AG08396 (cell line): ENCODE results near the gene ORAI3.
A peak's percentile ranks its signal among the peaks of the same experiment; 100 is the strongest.
"Not testable (repeated sequence)": the region's sequence is repeated elsewhere in the genome, so short reads cannot be mapped to it uniquely, and the experiment has no call there.

ENCODE experiments used
- DNase-seq: peaks from one replicate; pipeline ENCODE4 v3.0.0; 2012; ENCODE audit warnings: low spot score, mixed read lengths

ORAI3 gene

GRCh38 chr16:30924076-30924912 is 24.6 kb upstream of the ORAI3 start:
- peak; percentile 33 for DNase-seq

DNA sequence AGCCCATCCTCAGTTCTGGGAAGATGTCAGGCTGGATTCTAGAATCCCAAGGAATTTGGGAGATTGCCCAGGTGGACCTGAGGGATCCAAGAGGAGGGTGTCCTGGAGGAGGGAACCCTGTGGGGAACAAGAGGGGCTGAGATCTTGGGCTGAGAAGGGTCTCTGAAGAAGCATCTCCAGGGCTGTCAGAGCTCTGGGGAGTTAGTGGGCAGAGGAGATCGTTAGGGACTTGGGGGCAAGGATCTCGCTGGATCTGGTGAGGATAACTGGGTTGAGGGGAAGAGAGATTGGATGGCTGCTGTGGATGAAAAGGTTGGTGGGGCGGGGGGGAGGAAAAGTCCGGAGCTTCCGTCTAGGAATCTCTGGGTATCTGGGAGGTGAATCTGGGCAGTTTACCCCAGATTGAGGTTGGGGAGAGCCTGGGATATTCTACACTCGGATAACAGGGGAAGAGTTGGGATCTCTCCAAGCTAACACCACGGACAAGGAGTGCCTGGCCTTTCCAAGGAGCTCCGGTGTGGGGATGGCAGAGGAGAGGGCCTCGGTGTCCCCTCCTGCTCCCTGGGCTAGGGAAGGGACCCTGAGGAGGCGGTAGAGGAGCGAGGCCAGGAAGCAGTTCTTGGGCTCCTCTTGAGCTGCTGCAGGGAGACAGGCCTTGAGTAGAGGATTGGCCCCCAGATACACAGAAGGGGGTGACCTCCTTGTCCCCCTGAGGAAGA is 23.8 kb upstream of the ORAI3 start:
- DNase-seq: no peak

DNA sequence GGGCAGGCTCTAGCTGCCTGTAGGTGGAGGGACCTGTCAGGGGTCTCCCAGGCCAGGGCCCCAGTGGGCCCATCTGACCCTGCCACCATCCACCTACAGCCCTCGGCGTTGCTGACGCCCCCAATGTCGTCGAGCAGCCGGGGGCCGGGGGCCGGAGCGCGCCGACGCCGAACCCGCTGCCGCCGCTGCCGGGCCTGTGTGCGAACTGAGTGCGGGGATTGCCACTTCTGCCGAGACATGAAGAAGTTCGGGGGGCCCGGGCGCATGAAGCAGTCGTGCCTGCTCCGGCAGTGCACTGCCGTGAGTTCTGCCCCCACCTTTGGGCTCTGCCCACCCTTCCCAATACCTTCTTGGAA is 23.3 kb upstream of the ORAI3 start:
- no peak for DNase-seq

- no peak for DNase-seq
Measured at GRCh38 chr16:30925995-30926811, 22.7 kb upstream of the ORAI3 start.

DNA sequence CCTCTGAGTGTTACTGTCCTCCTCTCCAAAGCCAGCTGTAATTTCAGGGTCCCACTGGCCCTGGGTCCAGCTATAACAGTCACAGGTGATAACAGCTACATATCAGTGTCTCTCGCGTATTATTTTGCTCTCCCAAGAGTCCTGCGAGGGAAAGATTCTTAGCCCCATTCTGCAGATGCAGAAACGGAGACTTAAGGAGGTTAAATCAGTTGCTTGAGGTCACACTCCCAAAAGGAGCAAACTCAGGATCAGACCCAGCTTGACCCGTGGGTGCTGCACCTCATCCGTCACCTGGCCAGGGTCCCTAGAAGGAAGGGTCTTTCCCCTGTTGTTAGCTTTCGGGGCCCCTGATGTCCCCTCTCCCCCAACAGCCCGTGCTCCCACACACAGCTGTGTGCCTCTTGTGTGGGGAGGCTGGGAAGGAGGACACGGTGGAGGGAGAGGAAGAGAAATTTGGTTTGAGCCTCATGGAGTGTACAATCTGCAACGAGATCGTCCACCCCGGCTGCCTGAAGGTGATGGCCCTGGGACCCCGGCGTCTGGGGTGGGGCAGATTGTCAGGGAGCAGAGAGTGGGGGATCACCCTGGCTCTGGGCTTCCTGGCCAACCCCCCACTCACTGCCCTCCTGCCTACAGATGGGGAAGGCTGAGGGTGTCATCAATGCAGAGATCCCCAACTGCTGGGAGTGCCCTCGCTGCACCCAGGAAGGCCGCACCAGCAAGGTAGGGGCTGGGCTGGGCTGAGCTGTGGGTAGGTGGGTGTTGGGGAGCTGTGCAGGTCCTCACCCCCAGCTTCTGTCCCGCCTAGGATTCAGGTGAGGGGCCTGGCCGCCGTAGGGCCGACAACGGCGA is 21.7 kb upstream of the ORAI3 start:
- no peak for DNase-seq

DNA sequence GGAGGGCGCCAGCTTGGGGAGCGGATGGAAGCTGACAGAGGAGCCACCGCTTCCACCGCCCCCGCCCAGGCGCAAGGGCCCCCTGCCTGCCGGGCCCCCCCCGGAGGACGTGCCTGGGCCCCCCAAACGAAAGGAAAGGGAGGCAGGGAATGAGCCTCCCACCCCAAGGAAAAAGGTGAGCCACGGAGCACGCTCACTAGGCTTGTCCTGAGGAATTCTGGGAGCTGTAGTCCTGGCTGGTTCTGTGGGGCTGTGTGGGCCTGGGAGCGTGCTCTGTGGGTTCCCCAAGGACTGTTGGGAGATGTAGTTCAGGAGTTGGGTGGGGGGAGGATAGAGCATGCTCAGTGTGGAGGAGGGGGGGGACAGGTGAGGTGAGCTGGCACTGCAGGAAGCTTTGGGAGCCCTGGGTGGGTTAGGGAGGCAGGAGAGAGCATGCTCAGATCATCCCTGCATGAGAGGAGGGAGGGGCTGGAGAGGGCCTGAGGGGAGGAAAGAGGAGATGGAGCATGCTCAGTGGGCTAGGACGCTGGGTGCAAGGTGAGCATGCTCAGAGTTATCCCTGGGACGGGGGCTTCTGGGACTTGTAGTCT is 21.0 kb upstream of the ORAI3 start:
- peak; percentile 47 for DNase-seq

GRCh38 chr16:30928390-30928789 is 20.5 kb upstream of the ORAI3 start:
- DNase-seq: no peak

DNA sequence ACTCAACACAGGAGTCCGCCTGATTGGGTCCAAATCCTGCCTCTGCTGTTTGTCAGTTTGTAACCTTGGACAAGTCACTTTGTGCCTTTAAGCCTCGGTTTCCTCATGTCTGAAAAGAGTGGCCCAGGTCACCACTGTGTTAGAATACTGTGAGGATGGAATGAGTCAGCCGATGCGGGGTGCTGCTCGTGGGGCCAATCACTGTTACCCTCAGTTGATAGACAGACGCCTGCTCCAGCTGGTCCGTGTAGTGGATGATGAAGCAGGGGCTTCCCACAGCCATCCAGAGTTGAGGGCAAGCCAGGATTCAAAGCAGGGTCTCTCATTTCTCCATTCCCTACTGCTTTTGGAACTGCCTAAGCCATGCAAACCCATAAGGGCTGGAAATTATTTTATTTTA is 19.7 kb upstream of the ORAI3 start:
- DNase-seq: no peak

DNA sequence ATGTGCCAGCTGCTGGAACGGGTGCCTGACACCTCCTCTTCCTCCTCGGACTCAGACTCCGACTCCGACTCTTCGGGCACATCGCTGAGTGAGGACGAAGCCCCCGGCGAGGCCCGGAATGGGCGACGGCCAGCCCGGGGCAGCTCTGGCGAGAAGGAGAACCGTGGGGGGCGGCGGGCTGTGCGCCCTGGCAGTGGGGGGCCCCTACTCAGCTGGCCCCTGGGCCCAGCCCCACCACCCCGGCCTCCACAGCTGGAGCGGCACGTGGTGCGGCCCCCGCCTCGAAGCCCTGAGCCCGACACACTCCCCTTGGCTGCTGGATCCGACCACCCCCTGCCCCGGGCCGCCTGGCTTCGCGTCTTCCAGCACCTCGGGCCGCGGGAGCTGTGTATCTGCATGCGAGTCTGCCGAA is 18.7 kb upstream of the ORAI3 start:
- DNase-seq: no peak

DNA sequence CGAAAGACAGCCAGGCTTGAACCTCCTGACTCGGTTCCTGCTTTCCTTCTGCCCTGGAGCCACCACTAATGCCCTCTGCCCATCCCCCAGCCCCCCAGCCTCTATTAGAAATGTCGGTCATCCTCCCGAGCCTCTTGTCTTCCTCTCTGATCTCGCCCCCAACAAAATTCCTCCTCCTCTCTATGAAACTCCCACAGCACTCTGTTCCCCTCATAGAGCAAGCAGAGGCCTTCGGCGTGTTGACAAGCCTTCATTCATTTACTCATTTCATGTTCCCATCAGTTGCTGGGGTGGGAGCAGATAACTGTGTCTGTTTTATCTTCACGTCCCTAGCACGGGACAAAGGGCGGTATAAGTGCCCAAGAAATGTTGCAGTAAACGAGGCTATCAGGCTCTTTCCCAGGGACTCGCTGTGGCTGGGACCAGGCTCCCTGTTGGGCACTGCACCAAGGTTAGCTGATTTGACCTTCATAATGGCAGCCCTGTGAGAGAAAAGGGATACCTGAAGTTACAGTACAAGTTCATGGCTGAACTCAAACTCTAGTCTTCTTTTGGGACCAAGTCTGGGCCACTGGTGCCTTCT is 17.7 kb upstream of the ORAI3 start:
- no peak for DNase-seq

- DNase-seq: peak; percentile 73
Measured at GRCh38 chr16:30934827-30935557, 13.9 kb upstream of the ORAI3 start.

- DNase-seq: no peak
Measured at GRCh38 chr16:30937692-30938091, 11.2 kb upstream of the ORAI3 start.

DNA sequence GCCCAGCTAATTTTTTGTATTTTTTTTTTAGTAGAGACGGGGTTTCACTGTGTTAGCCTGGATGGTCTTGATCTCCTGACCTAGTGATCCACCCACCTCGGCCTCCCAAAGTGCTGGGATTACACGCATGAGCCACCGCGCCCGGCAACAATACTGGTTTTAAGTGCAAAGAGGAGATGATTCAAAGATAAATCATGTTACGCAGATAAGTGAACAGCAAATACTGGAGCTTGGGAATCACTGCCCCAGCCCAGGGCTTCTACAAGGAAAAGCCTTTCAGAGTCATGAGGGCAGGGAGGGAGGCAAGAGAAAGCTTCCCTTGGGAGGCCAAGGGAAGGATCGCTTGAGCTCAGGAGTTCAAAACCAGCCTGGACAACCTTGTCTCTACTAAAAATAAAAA is 9.3 kb upstream of the ORAI3 start:
- not testable (repeated sequence) for DNase-seq

- DNase-seq: peak; percentile 88
Measured at GRCh38 chr16:30941600-30942425, 7.1 kb upstream of the ORAI3 start.

DNA sequence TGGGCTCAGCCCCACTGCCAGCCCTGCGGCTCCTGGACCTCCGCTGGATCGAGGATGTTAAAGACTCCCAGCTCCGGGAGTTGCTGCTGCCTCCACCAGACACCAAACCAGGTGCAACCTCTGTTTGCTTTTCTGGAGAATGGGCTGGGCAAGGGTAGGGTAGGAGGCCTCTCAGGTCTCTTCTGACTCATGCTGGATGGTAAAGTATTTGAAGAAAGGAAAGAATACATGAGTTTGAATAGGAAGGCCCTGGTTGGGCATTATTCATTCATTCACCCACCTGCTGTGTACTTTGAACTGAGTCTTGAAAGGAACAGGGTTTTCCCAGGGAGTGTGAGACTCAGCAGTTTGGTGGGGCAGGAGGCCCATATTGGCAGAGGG is 6.5 kb upstream of the ORAI3 start:
- no peak for DNase-seq

- no peak for DNase-seq
Measured at GRCh38 chr16:30944352-30944751, 4.5 kb upstream of the ORAI3 start.

DNA sequence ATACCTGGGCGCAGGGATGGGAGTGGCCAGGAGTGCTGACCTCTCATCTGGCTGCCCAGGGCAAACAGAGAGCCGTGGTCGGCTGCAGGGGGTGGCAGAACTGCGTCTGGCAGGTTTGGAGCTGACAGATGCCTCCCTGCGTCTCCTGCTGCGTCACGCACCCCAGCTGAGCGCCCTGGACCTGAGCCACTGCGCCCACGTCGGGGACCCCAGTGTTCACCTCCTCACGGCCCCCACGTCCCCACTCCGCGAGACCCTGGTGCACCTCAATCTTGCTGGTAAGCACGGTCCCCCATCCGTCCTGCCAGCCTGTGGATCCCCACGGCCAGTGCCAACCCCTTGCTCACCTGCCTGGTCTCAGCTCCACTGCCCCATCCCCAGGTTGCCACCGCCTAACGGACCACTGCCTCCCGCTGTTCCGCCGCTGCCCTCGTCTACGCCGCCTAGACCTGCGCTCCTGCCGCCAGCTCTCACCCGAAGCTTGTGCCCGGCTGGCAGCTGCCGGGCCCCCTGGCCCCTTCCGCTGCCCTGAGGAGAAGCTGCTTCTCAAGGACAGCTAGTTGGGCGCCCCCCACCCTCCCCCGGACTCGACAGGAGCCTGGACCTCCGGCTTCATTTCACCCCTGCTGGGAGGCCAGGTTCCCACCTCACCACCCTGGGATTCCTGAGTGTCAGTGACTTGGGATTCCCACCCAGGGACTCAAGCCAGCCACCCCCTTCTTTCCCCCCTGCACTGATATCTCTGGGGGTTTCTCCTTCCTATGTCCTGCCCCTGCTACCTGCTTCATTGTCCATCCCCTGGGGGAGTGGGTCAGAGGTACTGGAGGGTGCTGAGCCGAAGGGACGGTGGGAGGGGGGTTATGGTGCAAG is 2.0 kb upstream of the ORAI3 start:
- no peak for DNase-seq

- DNase-seq: no peak
Measured at GRCh38 chr16:30947541-30947858, 1.4 kb upstream of the ORAI3 start.
